Activated naive CD4-positive, alpha-beta T cell treated with anti-CD3 and anti-CD28 coated beads, Interleukin-2, amount 50 U/mL, for 72 hours (primary cell): ENCODE data around the gene INSC. TPM values are rescaled to one million over a fixed set of nuclear protein-coding genes. Genes with fewer than 3 reads are reported as not detected.

Source experiments
- ATAC-seq, 2 donors: fragments of 150-1000 bp; cut with Tn5 transposase; 2 replicates each; pipeline ENCODE4 v1.10.0; 2021; ENCODE audit warnings: mild to moderate bottlenecking in 2 of 2, moderate library complexity in 2 of 2
- DNase-seq, 2 donors: peaks; one replicate each; pipeline ENCODE4 v3.0.0; 2021 to 2022; ENCODE audit warnings: low spot score in 2 of 2
- H3K27ac Mint-ChIP-seq, 2 donors: one replicate each; pipeline ENCODE4 v1.8.0; 2022; ENCODE audit warnings: mild to moderate bottlenecking in 2 of 2, mixed read lengths in 2 of 2
- H3K36me3 Mint-ChIP-seq, 2 donors: one replicate each; pipeline ENCODE4 v1.8.0; 2022; ENCODE audit warnings: mixed read lengths in 2 of 2
- H3K9me3 Mint-ChIP-seq, 2 donors: one replicate each; pipeline ENCODE4 v1.8.0; 2022; ENCODE audit warnings: mixed read lengths in 2 of 2
- total RNA-seq, 2 donors: library from RNA; stranded (reverse); gene quantifications; one replicate each; pipeline ENCODE4 v1.2.3, GENCODE V29; 2022

INSC gene
- total RNA-seq, 2 donors from 2014 or later, result 0.36 to 1.4 TPM

DNA sequence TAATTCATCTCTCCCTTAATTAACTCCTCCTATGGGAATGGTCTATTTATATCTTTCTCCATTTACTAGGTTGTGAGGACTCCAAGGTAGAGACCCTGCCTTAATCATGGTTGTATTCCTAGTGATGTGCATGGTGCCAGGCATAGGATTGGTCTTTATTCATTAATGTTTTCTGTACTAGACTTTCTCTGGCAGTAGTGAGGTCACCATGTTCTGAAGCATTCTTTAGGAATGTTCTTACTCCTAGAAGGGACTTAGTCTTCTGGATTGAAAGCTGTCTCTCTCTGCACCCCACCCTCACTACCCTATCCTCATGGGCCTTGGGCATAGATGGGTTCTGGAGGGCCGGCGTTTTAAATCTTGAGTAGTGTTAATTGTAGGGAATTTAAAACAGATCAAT lies 10.6 kb upstream of the INSC start:
- Mint-ChIP-seq H3K9me3 (peaks cover 0 to 6% of the 10 kb centered on the region in 2 donors), H3K36me3 (no peaks in the 10 kb centered on the region), H3K27ac (no peak overlapping the region)
- no peak for DNase-seq
- no peak for ATAC-seq

DNA sequence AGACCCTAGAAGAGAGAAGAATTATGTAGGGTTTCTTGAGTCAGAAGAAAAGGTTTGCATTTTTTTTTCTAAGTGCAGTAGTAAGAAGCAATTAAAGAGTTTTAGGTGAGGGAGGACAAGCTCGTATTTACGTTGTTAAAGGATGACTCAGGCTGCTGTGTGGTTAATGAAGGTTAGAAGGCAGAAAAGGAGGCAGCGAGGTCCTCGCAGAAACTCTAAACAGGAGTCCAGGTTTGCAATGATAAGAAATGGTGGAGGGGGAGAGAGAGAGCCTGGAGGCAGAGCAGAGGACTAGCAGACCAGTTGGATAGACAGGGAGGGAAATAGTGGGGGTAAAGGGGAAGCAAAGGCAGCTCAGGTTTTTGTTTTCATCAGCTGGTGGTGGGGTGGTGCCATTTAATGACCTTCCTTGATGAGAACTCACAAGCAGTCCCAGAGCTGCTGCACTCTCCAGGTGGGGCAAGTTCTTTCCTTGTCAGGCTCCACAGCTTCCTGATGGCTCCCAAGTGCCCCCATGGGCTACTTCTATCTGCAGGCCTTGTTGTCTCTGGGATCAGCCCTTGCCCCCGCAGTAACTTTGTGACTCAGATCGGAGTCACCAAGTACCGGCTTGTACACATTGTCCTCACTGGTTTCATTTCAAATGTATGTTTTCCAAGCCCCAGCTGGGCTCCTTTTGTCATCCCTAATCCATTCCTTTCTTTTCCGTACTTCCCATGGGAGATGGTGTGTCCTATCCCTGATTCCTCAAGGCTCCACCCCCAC lies 8.3 kb upstream of the INSC start:
- Mint-ChIP-seq H3K27ac (no peak overlapping the region), H3K36me3 (no peaks in the 10 kb centered on the region), H3K9me3 (peaks cover 0 to 6% of the 10 kb centered on the region in 2 donors)
- ATAC-seq, result no peak
- no peak for DNase-seq

DNA sequence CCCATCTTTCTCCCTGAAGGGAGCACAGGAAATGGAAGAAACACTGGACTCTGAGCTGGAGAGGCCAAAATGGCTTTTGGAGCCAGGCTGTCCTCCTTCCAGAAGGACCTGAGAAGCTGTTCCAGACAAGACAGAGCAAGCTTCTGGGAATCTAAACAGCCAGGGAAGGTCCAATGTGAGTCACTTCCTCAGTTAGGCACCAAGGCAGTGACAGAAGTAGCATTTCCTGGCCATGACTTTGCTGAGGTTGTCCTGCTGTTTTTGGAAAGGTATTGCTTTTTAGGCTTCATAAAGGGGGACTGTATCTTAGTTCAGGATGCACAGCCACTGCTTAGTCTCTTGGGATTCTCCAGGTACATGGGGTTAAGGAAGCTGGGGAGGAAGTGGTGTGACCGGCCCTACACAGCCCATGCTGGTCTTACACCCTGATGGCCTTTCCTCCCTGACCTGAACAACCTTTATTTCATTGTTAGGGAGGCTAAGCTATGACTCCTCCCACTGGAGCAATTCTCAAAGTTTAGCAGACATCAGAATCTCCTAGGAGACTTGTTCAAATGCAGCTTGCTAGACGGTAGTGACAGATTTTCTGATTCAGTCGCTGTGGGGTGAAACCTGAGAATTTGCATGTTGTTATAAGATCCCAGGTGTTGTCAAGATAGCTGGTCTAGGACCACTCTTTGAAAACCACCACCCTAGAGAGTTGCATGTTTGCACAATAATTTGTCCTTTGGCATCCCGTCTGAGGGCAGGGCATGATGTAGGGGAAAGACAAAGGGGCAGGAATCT lies 6.8 kb upstream of the INSC start:
- Mint-ChIP-seq H3K36me3 (no peaks in the 10 kb centered on the region), H3K27ac (no peak overlapping the region), H3K9me3 (peaks cover 0 to 6% of the 10 kb centered on the region in 2 donors)
- DNase-seq (no peak), ATAC-seq (no peak)

DNA sequence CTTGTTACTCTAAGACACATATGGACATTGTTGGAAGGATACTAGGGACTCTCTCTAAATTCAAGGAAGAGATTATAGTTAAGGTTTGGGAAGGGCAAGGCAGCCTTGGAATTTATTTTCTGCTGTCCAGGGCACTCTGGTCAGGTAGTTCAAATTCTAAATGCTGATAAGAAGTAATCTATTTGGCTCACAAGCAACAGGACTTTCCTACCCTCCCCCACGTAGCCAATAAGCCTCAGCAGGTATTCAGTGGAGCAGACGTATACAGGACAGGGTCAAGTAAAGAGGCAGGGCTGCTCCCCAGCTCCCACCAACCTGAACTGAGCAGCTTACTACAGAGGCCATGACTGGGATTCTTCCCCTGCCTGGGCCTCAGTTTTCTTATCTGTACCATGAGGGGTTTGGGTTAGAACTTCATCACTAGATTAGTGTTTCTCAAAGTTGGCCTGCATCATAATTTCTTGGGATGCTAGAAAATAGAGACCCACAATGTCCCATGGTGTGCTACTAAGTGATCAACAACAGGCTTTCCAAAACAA lies 6.1 kb upstream of the INSC start:
- no peak for DNase-seq
- ATAC-seq, result no peak
- Mint-ChIP-seq H3K27ac (no peak overlapping the region), H3K36me3 (peaks cover 0 to 4% of the 10 kb centered on the region in 2 donors), H3K9me3 (peaks cover 0 to 1% of the 10 kb centered on the region in 2 donors)

- peak overlapping the region in 1 of 2 donors; percentile 34 for H3K27ac Mint-ChIP-seq
- DNase-seq (no peak), ATAC-seq (no peak)
Observed at GRCh38 chr11:15109602-15110001, 5.1 kb upstream of the INSC start.

GRCh38 chr11:15111215-15111614 lies 3.5 kb upstream of the INSC start:
- ATAC-seq, result no peak
- DNase-seq, result no peak
- Mint-ChIP-seq H3K27ac (no peak overlapping the region), H3K9me3 (no peaks in the 10 kb centered on the region), H3K36me3 (peaks cover 0 to 6% of the 10 kb centered on the region in 2 donors)

More at GRCh38 chr11:15109602-15110001, 5.1 kb upstream of the INSC start:
- peaks cover 0 to 6% of the 10 kb centered on the region in 2 donors for H3K36me3 Mint-ChIP-seq
- no peaks in the 10 kb centered on the region for H3K9me3 Mint-ChIP-seq

DNA sequence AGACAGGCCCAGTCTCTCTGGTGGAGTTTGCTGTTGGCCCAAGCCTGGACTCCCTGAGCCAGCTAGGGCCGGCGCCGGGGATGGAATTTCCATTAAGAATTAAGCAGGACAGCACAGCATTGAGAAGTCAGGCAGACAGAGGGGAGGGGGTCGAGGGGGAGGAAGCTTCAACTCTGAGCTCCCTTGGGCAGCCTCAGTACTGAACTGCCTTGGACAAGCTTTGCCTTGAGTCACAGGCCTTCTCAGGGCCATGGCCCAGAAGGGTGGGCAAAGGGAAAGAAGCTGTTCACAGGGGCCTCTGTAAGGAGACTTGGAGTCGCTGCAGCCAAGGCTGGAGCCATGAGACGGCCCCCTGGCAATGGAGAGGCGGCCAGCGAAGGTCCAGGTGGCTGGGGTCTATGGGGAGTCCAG lies 2.6 kb upstream of the INSC start:
- Mint-ChIP-seq H3K9me3 (no peaks in the 10 kb centered on the region), H3K27ac (peak overlapping the region in 1 of 2 donors; percentile 41), H3K36me3 (peaks cover 0 to 6% of the 10 kb centered on the region in 2 donors)
- ATAC-seq, result no peak
- no peak for DNase-seq

DNA sequence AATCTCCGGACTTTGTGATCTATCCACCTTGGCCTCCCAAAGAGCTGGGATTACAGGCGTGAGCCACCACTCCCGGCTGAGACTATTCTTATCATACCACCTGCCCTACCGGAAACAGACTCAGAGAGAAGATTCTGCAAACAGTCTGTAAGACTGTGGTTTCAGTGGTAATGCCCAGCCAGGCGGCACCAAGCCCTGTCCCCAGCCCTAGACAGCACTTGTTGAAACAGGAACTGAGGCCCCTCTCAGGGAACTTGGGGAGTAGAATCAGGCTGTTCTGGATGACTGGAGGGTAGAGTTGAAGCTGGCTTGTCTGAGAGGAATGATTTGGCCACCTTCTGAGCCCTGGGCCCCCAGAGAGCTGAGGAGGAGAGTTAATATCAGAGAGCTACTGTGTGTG lies 1.3 kb upstream of the INSC start:
- ATAC-seq (peak; percentile 41 to 47), DNase-seq (no peak)
- Mint-ChIP-seq H3K36me3 (peaks cover 0 to 6% of the 10 kb centered on the region in 2 donors), H3K27ac (no peak overlapping the region), H3K9me3 (no peaks in the 10 kb centered on the region)

DNA sequence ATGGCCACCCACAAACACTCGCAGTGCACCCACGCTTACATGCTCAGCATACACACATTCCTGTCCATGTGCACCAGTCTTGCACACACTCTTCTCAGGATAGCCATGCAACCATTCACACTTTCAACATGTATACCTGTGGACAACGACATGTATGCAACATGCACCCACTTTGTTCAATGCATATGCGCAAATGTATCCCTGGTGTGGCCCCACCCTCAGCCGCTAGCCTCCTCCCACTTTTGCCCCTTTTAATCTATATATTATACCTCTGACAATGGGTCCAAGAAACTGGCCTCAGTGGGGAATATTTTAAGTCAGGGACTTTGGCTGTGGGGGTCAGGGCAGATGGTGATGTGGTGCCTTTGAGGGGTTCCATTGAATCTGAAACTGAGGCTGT lies 963 bp downstream of the INSC start:
- Mint-ChIP-seq H3K36me3 (peaks cover 0 to 6% of the 10 kb centered on the region in 2 donors), H3K27ac (no peak overlapping the region), H3K9me3 (no peaks in the 10 kb centered on the region)
- DNase-seq (no peak), ATAC-seq (no peak)

DNA sequence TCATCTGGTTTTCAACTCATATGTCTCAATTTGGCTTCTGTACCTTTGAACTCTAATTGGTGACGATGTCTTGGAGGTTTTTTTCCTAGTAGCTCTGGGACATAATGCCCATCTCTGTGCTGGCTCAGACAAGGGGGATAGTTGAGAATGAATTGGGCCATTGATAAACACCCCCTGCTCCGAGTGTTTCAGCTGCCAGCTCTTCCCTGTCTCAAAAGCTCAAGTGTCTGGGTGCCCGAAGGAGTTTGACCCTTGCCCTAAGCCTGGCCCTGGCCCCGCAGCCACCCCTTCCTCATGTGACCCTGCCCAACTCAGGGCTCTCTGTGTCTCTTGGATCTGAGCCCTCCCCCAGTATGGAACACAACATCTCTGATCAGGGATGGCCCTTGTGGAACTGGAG lies 3.0 kb downstream of the INSC start:
- DNase-seq (no peak), ATAC-seq (no peak)
- H3K9me3 Mint-ChIP-seq, result no peaks in the 10 kb centered on the region
- peaks cover 0 to 6% of the 10 kb centered on the region in 2 donors for H3K36me3 Mint-ChIP-seq
- no peak overlapping the region for H3K27ac Mint-ChIP-seq

GRCh38 chr11:15118431-15118830 lies 3.7 kb downstream of the INSC start:
- peak; percentile 92 to 96 for ATAC-seq
- Mint-ChIP-seq H3K27ac (no peak overlapping the region), H3K36me3 (peaks cover 0 to 4% of the 10 kb centered on the region in 2 donors)

DNA sequence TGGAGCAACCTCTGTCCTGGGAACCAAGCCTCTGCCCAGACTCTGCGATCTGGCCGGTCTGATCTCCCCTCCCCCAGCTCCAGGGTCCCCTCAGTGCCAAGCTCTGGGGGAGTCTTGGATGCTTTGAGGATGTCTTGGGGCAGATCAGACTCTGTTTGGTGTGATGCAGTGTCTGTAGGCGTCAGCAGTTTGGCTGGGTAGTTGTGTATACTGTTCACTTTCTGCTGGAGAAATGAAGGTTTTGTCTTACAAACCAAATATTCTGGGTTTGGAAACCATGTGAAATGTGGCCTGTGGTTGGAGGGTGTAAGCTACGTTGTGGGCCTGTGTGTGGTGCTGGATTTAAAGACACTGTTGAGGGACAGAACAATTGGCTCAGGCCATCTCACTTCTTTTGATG lies 4.6 kb downstream of the INSC start:
- no peak for ATAC-seq
- no peak for DNase-seq
- H3K9me3 Mint-ChIP-seq, result no peaks in the 10 kb centered on the region
- no peak overlapping the region for H3K27ac Mint-ChIP-seq
- no peaks in the 10 kb centered on the region for H3K36me3 Mint-ChIP-seq

More at GRCh38 chr11:15118431-15118830, 3.7 kb downstream of the INSC start:
- H3K9me3 Mint-ChIP-seq, result no peaks in the 10 kb centered on the region
- DNase-seq, result peak in 1 of 2 donors; percentile 21

- H3K36me3 Mint-ChIP-seq, result no peaks in the 10 kb centered on the region
- no peaks in the 10 kb centered on the region for H3K9me3 Mint-ChIP-seq
- DNase-seq, result no peak
- no peak overlapping the region for H3K27ac Mint-ChIP-seq
- no peak for ATAC-seq
Observed at GRCh38 chr11:15119826-15120225, 5.1 kb downstream of the INSC start.

DNA sequence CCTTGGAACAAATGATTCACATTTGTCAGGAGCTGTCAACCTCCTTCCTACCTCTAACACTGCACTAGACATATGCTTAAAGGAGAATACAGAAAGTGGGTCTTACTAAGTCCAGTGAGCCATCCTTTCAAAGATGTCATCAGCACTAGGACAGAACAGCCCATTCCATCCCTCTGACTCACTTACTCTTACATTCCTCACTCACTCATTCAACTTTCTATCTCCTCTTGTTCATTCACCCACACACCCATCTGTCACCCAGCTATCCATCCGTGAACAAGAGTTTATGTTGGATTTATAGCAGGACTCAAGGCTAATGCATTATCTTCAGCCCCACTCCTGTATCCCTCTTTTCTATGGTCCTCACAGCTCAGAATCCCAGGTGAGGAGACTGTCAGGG lies 9.1 kb downstream of the INSC start:
- DNase-seq, result no peak
- H3K36me3 Mint-ChIP-seq, result no peaks in the 10 kb centered on the region
- ATAC-seq, result no peak
- H3K27ac Mint-ChIP-seq, result no peak overlapping the region
- no peaks in the 10 kb centered on the region for H3K9me3 Mint-ChIP-seq

- ATAC-seq (no peak), DNase-seq (no peak)
- Mint-ChIP-seq H3K9me3 (no peaks in the 10 kb centered on the region), H3K36me3 (no peaks in the 10 kb centered on the region), H3K27ac (no peak overlapping the region)
Observed at GRCh38 chr11:15124528-15124927, 9.8 kb downstream of the INSC start.

- Mint-ChIP-seq H3K36me3 (no peaks in the 10 kb centered on the region), H3K27ac (no peak overlapping the region), H3K9me3 (no peaks in the 10 kb centered on the region)
- DNase-seq (no peak), ATAC-seq (no peak)
Observed at GRCh38 chr11:15127341-15127740, 12.6 kb downstream of the INSC start.

- no peaks in the 10 kb centered on the region for H3K9me3 Mint-ChIP-seq
- no peaks in the 10 kb centered on the region for H3K36me3 Mint-ChIP-seq
- no peak overlapping the region for H3K27ac Mint-ChIP-seq
- DNase-seq (no peak), ATAC-seq (no peak)
Observed at GRCh38 chr11:15128621-15129020, 13.9 kb downstream of the INSC start.
